NOMO-1 treated with dmso at 0.1 percent for 144 hours (cell line): Measurements from ENCODE around the gene C1QB.
"Not testable (repeated sequence)": the region's sequence is repeated elsewhere in the genome, so short reads cannot be mapped to it uniquely, and the experiment has no call there.

Source experiments
- DNase-seq: peaks from one replicate; lab custom pipeline; 2025; ENCODE audit not compliant: unreplicated experiment; lab: John Stamatoyannopoulos, UW

The C1QB gene

GRCh38 chr1:22694172-22694571 is 41.1 kb downstream of the C1QB start:
- DNase-seq: no peak

DNA sequence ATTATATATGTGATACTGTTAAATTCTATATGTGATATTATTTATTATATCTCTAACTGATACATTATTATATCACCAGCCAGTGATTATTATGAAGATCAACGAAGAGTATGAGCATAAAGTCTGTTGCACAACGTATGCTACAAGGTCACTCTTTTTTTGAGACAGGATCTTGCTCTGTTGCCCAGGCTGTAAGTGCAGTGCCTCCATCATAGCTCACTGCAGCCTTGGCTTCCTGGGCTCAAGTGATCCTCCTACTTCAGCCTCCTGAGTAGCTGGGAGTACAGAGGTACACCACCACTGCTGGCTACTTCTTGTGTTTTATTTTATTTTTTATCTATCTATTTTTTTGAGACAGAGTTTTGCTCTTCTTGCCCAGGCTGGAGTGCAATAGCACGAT is 43.6 kb downstream of the C1QB start:
- DNase-seq: no peak

- DNase-seq: no peak
Measured at GRCh38 chr1:22697980-22698379, 44.9 kb downstream of the C1QB start.

- no peak for DNase-seq
Measured at GRCh38 chr1:22699681-22700520, 46.9 kb downstream of the C1QB start.

DNA sequence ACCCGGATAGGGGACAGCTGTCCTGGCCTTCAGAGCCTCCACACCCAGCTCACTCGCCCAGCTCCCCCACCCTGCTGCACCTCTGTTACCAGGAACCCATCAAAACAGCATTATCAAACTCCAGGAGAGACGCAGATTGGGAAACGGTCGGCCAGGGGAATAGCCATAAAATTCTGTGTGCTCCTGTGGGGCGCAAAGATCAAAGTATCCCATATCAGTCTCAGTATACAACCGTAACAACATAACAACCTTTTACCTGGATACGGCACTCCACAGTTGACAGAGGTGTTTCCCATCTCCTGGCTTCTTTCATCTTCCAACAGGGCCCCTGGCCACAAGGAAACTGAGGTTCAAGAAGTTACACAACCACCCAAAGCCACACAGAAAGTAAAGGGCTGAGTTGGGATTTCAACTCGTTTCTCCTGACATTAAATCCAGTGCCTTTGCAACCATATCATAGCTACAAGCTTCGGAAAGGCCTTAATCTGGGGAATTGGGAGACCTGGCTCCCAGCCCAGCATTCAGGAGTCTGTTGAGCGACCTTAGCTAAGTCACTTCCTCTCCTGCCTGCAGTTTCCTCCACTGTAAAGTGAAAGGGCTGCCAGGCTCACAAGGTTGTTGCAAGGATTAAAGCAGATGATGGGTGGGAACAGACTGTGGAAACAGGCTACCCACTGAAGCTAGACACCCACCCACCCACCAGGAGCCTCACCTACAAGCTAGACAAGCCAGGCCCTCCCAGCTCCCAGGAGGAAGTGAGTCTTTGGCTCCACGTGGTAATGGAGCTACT is 49.5 kb downstream of the C1QB start:
- DNase-seq: no peak

- DNase-seq: peak; percentile 73
Measured at GRCh38 chr1:22704440-22705067, 51.5 kb downstream of the C1QB start.

GRCh38 chr1:22705586-22705985 is 52.5 kb downstream of the C1QB start:
- no peak for DNase-seq

DNA sequence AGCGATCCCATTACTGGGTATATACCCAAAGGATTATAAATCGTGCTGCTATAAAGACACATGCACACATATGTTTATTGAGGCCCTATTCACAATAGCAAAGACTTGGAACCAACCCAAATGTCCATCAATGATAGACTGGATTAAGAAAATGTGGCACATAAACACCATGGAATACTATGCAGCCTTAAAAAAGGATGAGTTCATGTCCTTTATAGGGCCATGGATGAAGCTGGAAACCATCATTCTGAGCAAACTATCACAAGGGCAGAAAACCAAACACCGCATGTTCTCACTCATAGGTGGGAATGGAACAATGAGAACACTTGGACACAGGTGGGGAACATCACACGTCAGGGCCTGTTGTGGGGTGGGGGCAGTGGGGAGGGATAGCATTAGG is 53.1 kb downstream of the C1QB start:
- not testable (repeated sequence) for DNase-seq

DNA sequence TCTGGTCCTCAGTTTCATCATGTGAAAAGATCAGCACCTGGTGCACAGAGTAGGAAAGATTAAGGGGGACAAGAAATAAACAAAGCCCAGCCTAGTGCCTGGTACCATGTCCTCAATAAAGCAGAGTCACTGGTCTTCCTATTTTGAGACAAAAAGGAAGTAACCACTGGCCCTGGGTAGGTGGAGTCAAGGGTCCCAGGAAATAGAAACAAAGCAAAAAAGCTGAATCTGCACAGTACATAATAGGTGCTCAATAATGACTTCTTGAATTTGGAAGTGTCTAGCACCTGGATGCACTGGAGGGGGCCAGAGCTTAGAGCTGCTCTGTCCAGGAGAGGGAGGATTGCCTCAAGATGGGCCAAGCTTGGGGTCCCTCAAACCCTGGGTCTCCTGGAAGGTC is 55.7 kb downstream of the C1QB start:
- DNase-seq: no peak

- DNase-seq: no peak
Measured at GRCh38 chr1:22709227-22709626, 56.2 kb downstream of the C1QB start.

DNA sequence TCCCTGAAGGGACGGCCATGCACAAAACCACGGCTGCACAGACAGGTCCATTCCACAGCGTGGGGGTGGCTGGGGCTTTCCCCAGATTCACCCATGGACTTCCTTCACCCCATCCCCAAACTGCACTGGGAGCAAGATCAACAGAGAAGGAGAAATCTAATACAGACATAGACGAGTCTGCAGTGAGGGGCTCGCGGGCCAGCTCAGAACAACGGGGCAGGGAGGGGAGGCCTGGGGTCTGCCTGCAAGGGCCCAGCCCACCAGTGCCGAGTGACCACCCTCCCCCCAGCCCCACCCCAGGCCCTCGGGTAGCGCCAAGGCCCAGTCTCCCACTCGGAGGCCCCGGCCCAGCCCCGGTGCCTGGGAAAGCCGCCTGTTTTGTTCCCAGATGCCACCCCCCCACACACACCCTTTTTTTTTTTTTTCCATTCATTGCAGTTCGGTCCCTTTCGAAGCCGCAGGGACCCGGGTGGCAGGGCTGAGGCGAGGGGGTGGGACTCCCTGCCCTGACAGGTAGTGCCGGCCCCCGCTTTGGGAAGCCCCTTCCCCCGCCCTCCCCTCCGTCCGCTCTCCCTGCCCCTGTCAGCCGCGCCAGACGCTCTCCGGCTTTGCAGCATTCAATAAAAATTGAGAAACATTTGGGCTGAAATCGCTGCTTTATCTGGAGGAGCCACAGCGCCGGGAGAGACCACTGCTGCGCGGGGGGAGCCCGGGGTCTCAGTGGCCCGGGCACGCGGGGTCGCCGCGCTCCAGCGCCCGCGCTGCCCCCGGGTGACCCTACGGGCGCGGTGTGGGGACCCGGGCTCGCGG is 57.1 kb downstream of the C1QB start:
- peak; percentile 52 for DNase-seq

DNA sequence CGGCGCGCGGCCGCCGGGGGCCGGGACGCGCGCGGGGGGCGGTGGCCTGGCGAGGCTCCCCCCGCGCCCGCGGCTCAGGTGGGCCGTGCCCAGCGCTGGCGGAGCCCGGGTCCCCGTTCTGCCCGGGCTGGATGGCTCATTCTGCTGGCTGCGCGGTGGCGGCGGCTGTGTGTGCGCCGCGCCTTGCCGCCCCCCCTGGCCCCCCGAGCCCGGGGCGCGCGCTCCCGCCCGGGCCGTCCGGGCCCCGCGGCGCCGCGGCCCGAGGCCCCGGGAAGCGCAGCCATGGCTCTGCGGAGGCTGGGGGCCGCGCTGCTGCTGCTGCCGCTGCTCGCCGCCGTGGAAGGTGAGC is 57.6 kb downstream of the C1QB start, which contains the start of gene EPHB2:
Gene EPHB2, plus strand, starts transcription at position 139 of the 349 bp plus-strand sequence. Its CDS starts 144 bp downstream, at position 283.
- peak; percentile 45 for DNase-seq

- DNase-seq: no peak
Measured at GRCh38 chr1:22711071-22711470, 58.0 kb downstream of the C1QB start.
